H1 (cell line): ENCODE results near the gene SEMA4C. TPM values are rescaled to one million over a fixed set of nuclear protein-coding genes. Genes with fewer than 3 reads are reported as not detected.

Experiments used
- BRCA1 ChIP-seq: IDR thresholded peaks from 2 replicates; pipeline ENCODE4 v1.6.1; 2012; ENCODE audit warnings: low read depth, low read length, improper control_type of control experiment
- CEBPB ChIP-seq: IDR thresholded peaks from 2 replicates; pipeline ENCODE4 v1.6.1; 2012; ENCODE audit warnings: low read depth, low read length
- CTBP2 ChIP-seq: IDR thresholded peaks from 2 replicates; pipeline ENCODE4 v1.7.0; 2011; ENCODE audit warnings: borderline replicate concordance, mild to moderate bottlenecking, moderate library complexity, mixed read lengths, low read length; ENCODE audit not compliant: insufficient read depth, insufficient read length
- EP300 ChIP-seq, 2 experiments: IDR thresholded peaks; 1 replicate in 1 of 2; 2 replicates in 1 of 2; pipeline ENCODE4 v1.6.1; 2011 to 2012; ENCODE audit warnings: low read depth in 2 of 2, low read length in 2 of 2, mild to moderate bottlenecking in 2 of 2, borderline replicate concordance in 1 of 2, inconsistent platforms in 1 of 2, moderate library complexity in 1 of 2
- HDAC6 ChIP-seq: IDR thresholded peaks from one replicate; pipeline ENCODE4 v1.7.1; 2012; ENCODE audit warnings: low read depth, mild to moderate bottlenecking, inconsistent platforms, low read length, moderate library complexity
- RNF2 ChIP-seq: fragments of 200-900, 300-1000 bp; sonication (generic); IDR thresholded peaks from 2 replicates; pipeline ENCODE4 v1.7.1; 2016; ENCODE audit warnings: borderline replicate concordance, low read depth, mild to moderate bottlenecking, antibody characterized with exemption, low read length; ENCODE audit not compliant: poor library complexity, severe bottlenecking; ENCODE audit errors: missing control alignments
- SRF ChIP-seq: IDR thresholded peaks from 2 replicates; pipeline ENCODE4 v1.6.1; 2011; ENCODE audit warnings: mild to moderate bottlenecking, low read depth, low read length, moderate library complexity
- TAF1 ChIP-seq: IDR thresholded peaks from 2 replicates; pipeline ENCODE4 v1.6.1; 2011; ENCODE audit warnings: mild to moderate bottlenecking, low read depth, low read length
- TAF7 ChIP-seq: optimal IDR thresholded peaks from 2 replicates; pipeline ENCODE3; 2011; ENCODE audit warnings: low read depth, mild to moderate bottlenecking, inconsistent platforms, low read length, moderate library complexity, borderline replicate concordance
- TEAD4 ChIP-seq: IDR thresholded peaks from 2 replicates; pipeline ENCODE4 v1.6.1; 2012; ENCODE audit warnings: low read depth, low read length, inconsistent platforms, mixed read lengths
- polyA plus RNA-seq, 7 experiments: library from polyadenylated mRNA; depleted of rRNA in 3 of 7; stranded (reverse) in 5 of 7; unstranded in 2 of 7; fragments of >200 nt in 5 of 7; fragments of 200-250 nt in 2 of 7; gene quantifications; 1 replicate in 5 of 7; 2 replicates in 1 of 7; 4 replicates in 1 of 7; pipeline versions ENCODE4 v1.2.1 to v1.2.3, GENCODE V29; 2011 to 2013; ENCODE audit warnings: missing spikeins in 2 of 7, mixed read lengths in 2 of 7
- total RNA-seq: library from RNA; stranded (reverse); fragmentation: NEBNext Ultra II Directional; extraction: Animal tissue kit (Norgen Biotek cat#: 25700); gene quantifications from 2 replicates; pipeline ENCODE4 v1.2.1, GENCODE V29; 2021
- TF ChIP-seq, protein P1 (sequence below): IDR thresholded peaks from 2 replicates; pipeline ENCODE4 v1.6.1; 2011; ENCODE audit warnings: low read depth, mild to moderate bottlenecking, low read length; ENCODE audit not compliant: insufficient read depth

The SEMA4C gene
- total and polyA plus RNA-seq, 2 of the 8 experiments (the other 6 are each of a cell fraction or from before 2014, with no cell fraction given) = 47.5 to 67.3 TPM

- peak; percentile 83 for TF ChIP-seq CTBP2
- no peak for TF ChIP-seq TAF7
- TF ChIP-seq, protein P1, sequence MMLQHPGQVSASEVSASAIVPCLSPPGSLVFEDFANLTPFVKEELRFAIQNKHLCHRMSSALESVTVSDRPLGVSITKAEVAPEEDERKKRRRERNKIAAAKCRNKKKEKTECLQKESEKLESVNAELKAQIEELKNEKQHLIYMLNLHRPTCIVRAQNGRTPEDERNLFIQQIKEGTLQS = no peak
- peak; percentile 53; the same call in 1 of the 2 replicates for TF ChIP-seq TAF1
- TF ChIP-seq TEAD4 = no peak
- no peak for TF ChIP-seq RNF2
- no peak for TF ChIP-seq CEBPB
- no peak for TF ChIP-seq EP300 (IDR thresholded peaks at IDR 0.05; ENCODE audit: borderline replicate concordance in 1 of 2, low read depth in 2 of 2, low read length in 2 of 2)
- TF ChIP-seq SRF = peak; percentile 39; the same call in 1 of the 2 replicates
- TF ChIP-seq HDAC6 = no peak
- TF ChIP-seq BRCA1 = no peak
Observed at GRCh38 chr2:96907115-96908041, 37.5 kb upstream of the SEMA4C start (continued).
